NCI-H2081 treated with DMSO at 0.1 percent for 48 hours (cell line): ENCODE data around the gene COG2.
"Not testable (repeated sequence)": the region's sequence is repeated elsewhere in the genome, so short reads cannot be mapped to it uniquely, and the experiment has no call there.

Source experiments
- DNase-seq: peaks from one replicate; lab custom pipeline; 2025; lab: John Stamatoyannopoulos, UW

Gene COG2

DNA sequence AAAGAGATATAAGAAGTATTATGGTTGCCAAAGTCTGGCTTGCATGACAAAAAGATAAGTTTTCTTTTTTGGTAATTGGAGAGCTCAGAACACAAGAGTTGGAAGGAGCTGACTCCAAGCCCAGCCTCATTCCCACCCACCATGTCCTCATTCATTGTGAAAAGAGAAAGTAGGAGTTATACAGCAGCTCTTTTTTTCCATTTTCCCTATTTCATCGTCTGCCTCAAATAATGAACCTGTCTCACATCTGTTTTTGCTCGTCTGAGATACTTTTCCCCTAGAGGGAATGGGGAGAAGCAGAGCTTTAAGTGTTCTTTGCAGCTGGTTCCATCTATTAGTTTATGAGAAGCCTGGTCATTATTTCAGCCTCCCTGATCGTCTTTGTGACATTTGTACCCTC is 36.9 kb downstream of the COG2 start:
- no peak for DNase-seq

DNA sequence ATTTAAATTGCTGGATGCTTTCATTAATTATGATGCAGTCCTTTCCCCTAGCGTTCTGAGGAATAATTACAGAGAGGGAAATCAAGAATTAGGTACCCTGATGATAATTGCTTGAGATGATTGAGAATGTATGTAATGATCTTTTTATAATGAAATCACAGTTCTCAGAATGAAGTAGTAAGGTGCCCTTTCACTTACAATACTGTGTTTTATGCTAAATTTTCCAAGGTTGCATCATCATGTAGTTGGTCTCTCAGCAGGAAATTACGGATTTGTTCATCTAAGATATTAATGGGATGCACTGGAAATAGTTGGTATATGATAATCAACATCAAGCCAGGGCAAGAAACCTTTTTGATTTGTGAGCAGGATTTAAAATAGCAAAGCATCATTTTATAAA is 37.5 kb downstream of the COG2 start:
- no peak for DNase-seq

DNA sequence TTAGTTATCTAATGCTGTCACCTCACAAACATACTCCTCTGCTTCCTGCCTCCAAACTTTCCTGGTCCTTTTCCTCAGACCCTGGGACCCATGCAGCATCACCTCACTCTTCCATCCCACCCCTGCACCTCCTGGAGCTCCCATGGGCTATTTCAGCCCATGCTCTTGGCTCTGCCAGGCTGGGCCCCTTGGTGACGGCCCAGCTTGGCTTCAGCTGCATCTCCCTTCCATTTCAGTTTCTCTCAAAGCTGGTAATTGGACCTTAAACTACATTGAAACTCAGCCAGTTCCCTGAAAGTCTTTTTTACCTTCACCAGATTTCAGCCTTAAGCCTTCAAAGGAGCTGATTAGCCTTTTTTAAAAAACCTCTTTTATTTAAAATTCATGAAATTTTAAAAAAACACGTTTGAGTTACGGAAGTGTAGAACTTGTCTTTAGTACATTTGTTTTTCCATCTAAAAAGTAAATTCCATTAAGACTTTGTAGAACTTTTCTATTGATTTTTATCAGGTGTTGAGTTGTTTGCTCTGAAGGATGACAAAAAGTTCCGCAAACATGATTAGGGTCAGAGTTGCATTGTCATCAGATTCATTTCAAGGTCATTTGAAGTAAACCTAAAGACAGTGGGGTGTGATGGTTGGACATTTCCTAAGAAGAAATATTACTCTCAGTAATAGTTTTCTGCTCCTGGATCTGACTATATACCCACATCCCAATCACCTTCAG is 38.2 kb downstream of the COG2 start:
- DNase-seq: no peak

DNA sequence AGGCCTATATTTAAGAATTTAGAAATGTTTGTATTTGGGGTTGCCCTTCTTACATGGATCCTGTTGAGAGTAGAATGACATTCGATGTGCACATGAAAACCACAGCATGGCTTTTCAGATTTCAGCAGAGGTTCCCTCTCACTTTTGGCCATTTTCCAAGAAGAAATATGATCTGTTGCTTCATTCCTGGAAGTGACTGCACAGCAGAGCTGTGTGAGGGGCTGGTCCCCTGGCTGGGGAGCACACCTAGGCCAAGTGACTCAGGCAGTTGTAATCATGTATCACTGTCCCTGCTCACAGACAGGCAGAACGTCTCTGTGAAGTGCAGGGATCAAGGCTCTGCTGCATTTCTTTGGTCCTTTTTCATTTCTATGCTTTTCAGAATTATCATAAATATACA is 39.3 kb downstream of the COG2 start:
- peak; percentile 55 for DNase-seq

DNA sequence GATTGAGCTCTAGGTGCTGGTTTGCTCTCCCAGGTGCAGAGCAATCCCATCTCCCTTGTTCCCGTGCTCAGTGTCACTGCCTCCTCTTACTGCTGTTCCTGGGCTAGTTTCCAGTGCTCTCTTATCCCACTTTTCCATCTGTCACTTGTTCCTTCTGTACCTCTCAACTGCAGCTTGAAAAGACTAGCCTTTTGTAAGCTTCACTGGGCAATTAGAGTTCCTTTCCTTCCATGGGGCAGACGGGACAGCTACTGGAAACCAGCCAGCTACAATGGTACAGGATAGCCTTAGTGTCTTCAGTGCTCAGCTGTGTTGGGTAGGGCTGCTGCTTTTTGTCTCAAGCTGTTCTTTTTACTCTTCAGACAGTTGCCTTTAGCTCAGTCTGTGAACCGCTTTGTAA is 40.0 kb downstream of the COG2 start:
- no peak for DNase-seq

DNA sequence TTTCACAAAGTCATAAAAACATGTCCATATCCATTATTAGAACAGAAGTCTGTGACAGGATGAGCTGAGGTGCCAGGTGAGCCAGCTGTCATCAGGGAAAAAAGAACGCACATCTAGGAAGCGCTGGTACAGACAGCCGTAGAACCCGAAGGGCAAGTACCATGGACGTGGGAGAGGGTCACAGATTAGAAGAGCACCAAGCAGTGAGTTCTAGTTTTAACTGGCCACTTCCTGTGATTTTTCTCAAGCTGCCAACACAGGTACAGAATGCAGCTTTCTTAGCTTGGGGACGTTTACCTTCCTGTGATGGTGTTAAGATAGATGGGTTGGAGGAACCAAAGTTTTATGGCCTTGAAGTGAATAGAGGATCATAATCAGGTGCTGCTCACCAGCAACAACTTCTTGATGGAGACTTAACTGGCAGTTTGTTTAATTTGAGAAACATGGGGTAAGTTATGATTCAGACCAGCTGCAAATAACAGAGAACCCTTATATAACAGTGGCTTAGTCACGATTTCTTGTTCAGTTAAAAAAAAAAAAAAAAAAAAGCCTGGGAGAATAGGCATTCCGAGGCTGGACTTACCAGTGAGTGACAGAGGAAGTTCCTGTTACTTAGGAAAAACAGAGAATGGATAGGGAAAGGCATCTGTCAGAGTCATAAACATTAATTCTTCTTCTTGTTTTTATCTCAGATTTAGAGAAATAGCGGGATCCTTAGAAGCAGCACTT is 40.8 kb downstream of the COG2 start:
- no peak for DNase-seq

DNA sequence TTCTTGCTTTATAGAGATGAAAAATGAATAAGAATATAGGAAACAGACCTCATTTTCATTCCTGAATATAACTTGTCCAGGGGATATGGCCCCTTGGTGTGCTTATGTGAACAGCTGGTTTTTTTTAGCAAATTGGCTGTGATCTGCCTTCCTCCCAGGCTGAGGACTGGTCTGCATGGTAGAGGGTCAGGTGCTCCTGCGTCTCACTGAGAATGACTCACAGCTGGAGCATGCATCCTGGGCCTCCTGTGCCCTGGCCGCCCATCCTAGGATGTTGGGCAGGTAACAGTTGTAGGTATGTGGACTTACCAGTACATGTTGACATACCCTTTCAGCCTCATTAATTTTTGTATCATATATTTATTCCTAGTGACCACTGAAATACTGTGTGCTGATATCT is 41.9 kb downstream of the COG2 start:
- DNase-seq: no peak

DNA sequence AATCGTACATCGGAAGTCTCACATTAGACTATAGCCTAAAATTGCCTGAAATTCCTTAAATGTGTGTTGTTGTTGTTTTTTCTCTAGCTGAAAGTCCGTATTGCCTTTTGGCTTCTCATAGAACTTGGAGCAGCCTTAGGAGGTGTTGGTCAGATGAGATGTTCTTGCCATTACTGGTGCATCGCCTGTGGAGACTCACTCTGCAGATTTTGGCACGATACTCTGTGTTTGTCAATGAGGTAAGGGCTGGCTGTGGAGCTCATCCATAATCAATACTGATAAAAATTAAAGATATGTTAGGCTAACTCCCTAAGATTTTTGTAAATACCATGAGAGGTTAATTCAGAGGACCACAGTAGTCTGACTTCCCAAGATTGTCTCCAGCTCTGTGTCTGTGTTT is 42.7 kb downstream of the COG2 start:
- no peak for DNase-seq

DNA sequence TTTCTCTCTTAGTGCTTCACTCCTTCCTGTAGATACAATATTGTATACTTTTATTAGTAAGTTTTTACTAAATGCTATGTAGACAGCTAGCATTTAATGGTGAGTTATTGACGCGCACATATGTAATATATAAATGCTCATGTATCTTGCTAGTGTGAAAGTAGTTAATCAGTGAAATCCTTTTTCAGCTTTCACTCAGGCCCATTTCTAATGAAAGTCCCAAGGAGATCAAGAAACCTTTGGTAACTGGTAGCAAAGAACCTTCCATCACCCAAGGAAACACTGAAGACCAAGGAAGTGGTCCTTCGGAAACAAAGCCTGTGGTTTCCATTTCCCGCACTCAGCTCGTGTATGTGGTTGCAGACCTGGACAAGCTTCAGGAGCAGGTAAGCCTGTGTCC is 44.5 kb downstream of the COG2 start:
- DNase-seq: no peak

DNA sequence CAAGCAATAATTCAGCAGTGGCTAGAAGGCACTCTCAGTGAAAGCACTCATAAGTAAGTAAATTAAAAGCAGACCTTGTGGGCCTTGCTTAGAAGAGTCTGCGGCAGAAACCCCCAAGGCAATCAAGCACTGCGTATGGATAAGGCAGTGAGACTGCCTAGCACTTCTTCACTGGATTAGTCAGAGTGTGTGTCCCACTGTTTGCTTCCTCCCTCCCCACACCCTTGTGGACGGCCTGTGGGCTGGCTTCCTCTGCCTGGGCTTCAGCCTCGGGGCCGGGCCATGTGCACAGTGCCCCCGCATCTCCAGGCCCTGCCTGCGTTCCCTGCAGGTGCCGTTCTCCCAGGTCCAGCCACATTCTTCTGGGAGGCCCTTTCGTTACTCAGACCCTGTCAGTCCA is 47.8 kb downstream of the COG2 start:
- no peak for DNase-seq

DNA sequence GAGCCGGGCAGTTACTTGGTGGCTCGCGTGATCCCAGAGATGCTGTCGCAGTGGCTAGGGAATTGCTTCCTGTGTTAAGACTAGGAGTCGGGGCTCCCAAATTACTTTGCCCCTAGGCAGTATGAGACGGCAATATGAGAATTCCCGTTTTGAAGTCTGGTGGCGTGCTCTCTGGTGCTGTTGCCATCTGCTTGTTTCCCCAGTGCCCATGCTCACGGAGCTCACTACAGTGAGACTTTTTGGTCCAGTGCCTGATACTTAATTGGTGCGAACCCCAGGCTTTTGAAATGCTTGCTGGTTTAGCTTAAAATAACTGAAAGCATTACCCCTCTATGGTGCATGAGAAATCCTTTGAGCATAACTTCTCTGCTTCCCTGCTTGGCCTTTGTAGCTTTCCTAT is 49.3 kb downstream of the COG2 start:
- no peak for DNase-seq

DNA sequence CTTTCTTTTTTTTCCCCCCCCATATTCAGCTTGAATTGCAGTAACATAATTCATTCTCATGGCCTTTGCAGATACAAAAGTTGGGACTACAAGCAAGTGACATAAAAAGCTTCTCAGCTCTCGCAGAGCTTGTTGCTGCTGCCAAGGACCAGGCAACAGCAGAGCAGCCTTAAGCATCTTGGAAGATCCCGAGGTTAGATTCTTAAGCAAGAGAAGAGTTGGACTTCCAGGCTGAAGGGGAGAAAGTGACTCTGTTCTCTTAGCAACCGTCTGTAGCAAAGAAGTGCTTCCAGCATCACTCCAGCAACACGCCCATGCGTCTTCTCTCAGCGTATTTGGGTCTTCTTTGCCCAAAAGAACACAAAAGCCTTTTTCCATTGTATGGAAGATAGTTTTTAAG is 50.9 kb downstream of the COG2 start:
- DNase-seq: no peak

DNA sequence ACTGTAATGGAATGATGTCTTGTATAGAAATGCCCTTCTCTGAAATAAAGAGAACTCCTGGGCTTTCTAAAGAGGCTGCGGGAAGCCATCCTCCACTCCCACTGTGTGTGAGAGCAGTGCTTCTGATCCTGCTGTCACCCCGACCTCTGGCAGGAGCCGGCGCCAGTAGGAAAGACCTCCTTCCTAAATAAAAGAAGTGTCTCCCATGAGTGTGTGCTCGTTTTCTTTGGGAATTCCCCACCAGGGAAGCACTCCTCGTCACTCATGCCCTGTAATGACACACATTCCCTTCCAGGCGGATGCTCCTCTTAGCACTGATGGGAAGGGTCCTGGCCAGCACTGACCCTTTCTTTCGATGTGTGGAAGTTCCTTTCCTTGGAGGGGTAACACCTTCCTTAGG is 51.5 kb downstream of the COG2 start:
- DNase-seq: no peak

DNA sequence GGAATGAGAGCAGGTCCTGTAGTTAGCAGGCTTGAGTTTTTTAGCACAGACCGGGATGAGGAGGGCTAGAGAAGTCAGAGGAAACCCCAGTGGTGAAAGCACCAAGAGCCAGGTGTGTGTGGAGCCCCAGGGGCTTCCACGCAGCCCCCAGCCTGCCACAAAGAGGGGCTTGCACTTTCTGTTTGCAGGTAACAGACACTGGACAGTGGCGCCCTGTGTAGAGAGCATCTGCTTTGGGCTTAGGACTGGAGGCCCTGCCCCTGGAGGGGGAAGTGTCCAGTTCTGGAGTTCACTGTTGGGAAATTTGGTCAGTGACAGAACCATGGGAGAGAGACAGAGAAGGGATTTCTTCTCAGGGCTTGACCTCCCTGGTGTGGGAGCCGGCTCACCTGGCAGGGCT is 52.2 kb downstream of the COG2 start:
- no peak for DNase-seq

DNA sequence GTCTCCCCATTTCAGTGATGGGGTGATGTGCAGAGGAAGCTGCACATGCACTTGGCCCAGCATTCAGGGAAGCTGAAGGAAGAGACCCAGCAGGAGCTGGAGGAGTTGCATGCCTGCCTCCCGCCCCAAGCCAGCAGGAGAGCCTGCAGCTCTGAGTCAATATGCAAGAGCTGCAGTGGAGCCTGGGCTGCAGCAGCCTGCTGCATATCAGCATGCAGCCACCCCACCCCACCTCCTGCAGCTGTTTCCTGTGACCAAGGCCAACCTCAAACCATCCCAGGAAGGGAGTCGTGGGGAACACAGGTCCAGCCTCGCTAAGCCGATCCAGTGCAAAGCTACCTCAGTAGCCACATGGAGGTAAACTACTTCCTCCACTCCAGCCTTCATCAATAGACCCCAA is 52.7 kb downstream of the COG2 start:
- DNase-seq: no peak

DNA sequence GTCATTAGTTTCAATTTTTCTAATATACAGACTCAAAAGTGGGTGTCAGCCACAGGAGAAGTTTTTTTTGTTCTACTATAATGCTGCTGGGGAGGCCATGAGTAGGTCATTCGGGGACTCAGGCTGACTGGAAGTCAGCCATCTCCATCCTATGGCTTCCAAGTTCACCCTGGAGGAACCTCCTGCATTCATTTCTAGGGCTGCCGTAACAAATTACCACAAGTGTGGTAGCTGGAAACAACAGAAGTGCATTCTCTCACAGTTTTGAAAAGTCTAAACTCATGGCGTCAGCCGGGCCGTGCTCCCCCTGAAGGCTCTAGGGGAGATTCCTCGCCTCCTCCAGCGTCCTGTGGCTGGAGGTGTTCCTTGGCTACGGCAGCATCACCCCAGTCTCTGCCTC is 53.9 kb downstream of the COG2 start:
- DNase-seq: no peak

DNA sequence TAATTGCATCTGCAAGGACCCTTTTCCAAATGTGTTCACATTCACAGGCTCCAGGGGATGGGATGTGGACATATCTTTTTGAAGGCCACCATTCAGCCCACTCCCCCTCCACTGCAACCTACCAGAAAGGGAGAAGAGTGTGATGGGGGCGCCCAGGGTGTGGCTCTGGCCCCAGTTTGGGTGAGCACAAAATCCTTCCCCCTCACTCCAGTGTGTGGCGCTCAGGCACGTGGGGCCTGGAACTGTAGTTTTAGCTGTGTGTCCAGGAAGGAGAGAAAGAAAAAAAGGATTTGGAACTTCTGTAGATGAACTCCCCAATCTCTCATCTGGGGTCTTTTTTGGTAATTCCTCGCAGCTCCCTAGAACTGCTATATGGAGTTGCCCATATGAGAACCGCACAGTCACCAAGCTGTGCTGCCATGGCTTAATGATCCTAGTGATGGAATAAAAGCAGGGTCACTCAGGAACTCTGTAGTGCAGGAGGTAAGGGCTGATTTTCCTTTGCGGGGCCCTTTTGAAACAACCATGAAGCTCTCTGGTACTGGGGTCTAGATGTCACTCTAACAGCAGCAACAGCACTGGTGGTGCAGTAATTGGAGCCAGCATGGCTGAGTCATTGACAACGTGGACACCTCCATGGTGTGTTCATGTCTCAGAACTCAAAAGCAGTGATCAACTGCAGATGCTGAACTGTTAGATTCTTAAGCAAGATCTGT is 54.6 kb downstream of the COG2 start:
- DNase-seq: no peak

DNA sequence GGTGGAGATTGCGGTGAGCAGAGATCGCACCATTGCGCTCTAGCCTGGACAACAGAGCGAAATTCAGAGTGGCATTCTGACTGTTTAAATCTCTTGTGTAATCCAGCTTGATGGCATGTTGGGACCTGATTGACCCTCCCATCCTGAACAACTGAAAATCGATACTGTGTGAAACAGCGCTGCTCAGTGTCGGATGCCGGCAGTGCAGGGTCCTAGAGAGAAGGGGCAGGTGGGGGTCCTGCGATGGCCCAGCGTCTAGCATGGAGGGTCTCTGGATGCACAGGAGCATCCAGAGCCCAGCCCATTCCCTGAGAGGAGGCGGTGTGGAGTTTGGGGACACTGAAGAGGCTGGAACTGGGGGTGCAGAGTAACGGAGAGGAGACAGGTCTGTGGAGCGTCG is 55.8 kb downstream of the COG2 start:
- no peak for DNase-seq

DNA sequence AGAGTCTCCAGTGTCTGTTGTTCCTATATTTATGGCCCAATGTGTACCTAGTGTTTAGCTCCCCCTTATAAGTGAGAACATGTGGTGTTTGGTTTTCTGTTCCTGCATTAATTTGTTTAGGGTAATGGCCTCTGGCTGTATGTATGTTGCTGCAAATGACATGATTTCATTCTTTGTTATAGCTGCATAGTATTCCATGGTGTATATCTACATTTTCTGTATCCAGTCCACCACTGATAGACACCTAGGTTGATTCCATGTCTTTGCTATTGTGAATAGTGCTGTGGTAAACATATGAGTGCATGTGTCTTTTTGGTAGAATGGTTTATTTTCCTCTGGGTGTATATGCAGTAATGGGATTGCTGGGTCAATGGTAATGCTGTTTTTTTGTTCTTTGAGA is 56.7 kb downstream of the COG2 start:
- DNase-seq: not testable (repeated sequence)

DNA sequence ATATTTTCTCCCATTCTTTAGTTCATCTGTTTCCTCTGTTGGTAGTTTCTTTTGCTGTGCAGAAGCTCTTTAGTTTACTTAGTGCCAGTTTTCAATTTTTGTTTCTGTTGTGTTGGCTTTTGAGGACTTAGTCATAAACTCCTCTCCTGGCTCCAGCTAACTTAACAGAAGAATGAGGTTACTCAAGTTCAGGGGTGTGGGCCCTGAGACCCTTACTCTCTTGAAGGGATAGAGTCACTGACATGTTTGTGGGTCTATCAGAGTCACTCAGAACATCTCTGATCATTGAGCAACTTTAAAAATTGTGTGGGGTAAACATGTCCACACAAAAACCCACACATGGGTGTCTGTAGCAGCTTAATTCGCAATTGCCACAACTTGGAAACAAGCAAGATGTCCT is 57.4 kb downstream of the COG2 start:
- DNase-seq: no peak

DNA sequence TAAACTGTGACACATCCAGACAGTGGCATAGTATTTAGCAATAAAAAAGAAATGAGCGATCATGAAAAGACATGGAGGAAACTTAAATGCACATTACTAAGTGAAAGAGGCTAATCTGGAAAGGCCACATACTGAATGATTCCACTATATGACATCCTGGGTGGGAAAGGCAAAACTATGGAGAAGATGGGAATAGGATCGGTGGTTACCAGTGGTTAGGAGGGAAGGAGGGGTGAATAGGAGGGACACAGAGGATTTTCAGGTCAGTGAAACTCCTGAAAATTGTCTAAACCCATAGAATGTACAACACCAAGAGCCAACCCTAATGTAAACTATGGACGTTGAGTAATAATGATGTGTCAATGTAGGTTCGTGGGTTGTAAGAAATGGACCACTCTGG is 57.9 kb downstream of the COG2 start:
- no peak for DNase-seq

DNA sequence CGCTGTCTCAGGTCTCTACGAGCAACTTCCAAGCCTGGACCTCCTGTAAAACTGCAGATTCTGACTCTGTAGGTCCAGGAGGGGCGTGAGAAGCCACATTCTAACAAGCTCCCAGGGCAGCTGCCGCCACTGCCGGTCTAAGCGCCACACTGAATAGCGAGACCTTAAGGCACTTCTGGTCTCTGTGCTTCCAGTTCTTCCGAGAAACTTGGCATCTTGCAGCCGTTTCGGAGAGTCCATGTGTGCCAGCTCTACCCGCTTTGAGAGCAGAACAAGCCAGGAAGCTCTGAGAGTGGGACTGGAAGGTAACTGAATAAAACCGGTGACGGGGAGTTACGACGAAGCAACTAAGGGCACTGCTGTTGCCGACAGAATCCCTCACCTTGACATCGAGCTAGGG is 59.2 kb downstream of the COG2 start:
- DNase-seq: no peak
